Loucy (cell line): ENCODE data around the gene FHAD1.

ENCODE experiments used
- CTCF ChIP-seq: fragments of 200-600 bp; sonication (generic); conservative IDR thresholded peaks from 2 replicates; pipeline ENCODE4 v1.5.1; 2014; ENCODE audit warnings: mild to moderate bottlenecking, antibody characterized with exemption, low read length
- EZH2phosphoT487 ChIP-seq: fragments of 200-600 bp; IDR thresholded peaks from 2 replicates; pipeline ENCODE4 v1.6.1; 2018; ENCODE audit warnings: antibody characterized with exemption, mild to moderate bottlenecking, moderate library complexity, borderline replicate concordance

GRCh38 chr1:15308135-15308534 is 61.1 kb downstream of the FHAD1 start:
- TF ChIP-seq CTCF (no peak), EZH2phosphoT487 (no peak)
